22Rv1 (cell line): ENCODE results near the gene FAM181A.

Source experiments
- H3K27ac ChIP-seq: fragments of 450-650 bp; 2 replicates; pipeline ENCODE4 v1.5.1; 2017
- CTCF ChIP-seq: fragments of 450-650 bp; IDR thresholded peaks from 2 replicates; pipeline ENCODE4 v1.5.1; 2017; ENCODE audit warnings: mild to moderate bottlenecking
- ZFX ChIP-seq: fragments of 450-650 bp; IDR thresholded peaks from 2 replicates; pipeline ENCODE4 v1.6.1; 2017; ENCODE audit warnings: antibody characterized with exemption, borderline replicate concordance

FAM181A gene

GRCh38 chr14:93976477-93977057 lies 49.4 kb downstream of the FAM181A start, which contains the start of gene ASB2:
Gene ASB2, minus strand, starts transcription at chr14:93976570. Its CDS starts 12,031 bp downstream, at chr14:93964539.
- TF ChIP-seq ZFX (no peak), CTCF (no peak)
- no peak within 1 kb of the TSS for H3K27ac ChIP-seq

- TF ChIP-seq ZFX (no peak), CTCF (no peak)
- no peak overlapping the region for H3K27ac ChIP-seq
These were observed 50.0 kb downstream of the FAM181A start for GRCh38 chr14:93977171-93977570.

GRCh38 chr14:93977790-93978581 lies 50.8 kb downstream of the FAM181A start:
- no peak overlapping the region for H3K27ac ChIP-seq
- no peak for TF ChIP-seq ZFX
- TF ChIP-seq CTCF, result no peak

GRCh38 chr14:93978735-93979134 lies 51.6 kb downstream of the FAM181A start:
- TF ChIP-seq ZFX, result no peak
- TF ChIP-seq CTCF, result no peak

More at GRCh38 chr14:93978735-93979134, 51.6 kb downstream of the FAM181A start:
- H3K27ac ChIP-seq, result no peak overlapping the region
